H1 (cell line): ENCODE data around the gene PRTN3. TPM values are rescaled to one million over a fixed set of nuclear protein-coding genes. Genes with fewer than 3 reads are reported as not detected.

Experiments
- CTBP2 ChIP-seq: IDR thresholded peaks from 2 replicates; pipeline ENCODE4 v1.7.0; 2011; ENCODE audit warnings: borderline replicate concordance, mild to moderate bottlenecking, moderate library complexity, mixed read lengths, low read length; ENCODE audit not compliant: insufficient read depth, insufficient read length
- PHF8 ChIP-seq: fragments of 200-600 bp; sonication (generic); conservative IDR thresholded peaks from 2 replicates; pipeline ENCODE4 v1.7.1; 2012; ENCODE audit warnings: low read depth, mild to moderate bottlenecking, inconsistent platforms, low read length, moderate library complexity
- SAP30 ChIP-seq: fragments of 300-600 bp; sonication (generic); IDR thresholded peaks from 2 replicates; pipeline ENCODE4 v1.7.1; 2012; ENCODE audit warnings: low read length, moderate library complexity, mild to moderate bottlenecking, inconsistent platforms; ENCODE audit not compliant: insufficient read depth, insufficient replicate concordance
- SIX5 ChIP-seq: IDR thresholded peaks from 2 replicates; pipeline ENCODE4 v1.6.1; 2011; ENCODE audit warnings: mild to moderate bottlenecking, low read depth, low read length
- polyA plus RNA-seq, 7 experiments: library from polyadenylated mRNA; depleted of rRNA in 3 of 7; stranded (reverse) in 5 of 7; unstranded in 2 of 7; fragments of >200 nt in 5 of 7; fragments of 200-250 nt in 2 of 7; gene quantifications; 1 replicate in 5 of 7; 2 replicates in 1 of 7; 4 replicates in 1 of 7; pipeline versions ENCODE4 v1.2.1 to v1.2.3, GENCODE V29; 2011 to 2013; ENCODE audit warnings: missing spikeins in 2 of 7, mixed read lengths in 2 of 7
- total RNA-seq: library from RNA; stranded (reverse); fragmentation: NEBNext Ultra II Directional; extraction: Animal tissue kit (Norgen Biotek cat#: 25700); gene quantifications from 2 replicates; pipeline ENCODE4 v1.2.1, GENCODE V29; 2021

The PRTN3 gene
- total and polyA plus RNA-seq, 2 of the 8 experiments (the other 6 are each of a cell fraction or from before 2014, with no cell fraction given): 0.39 to 2.1 TPM

GRCh38 chr19:797528-798414, 43.0 kb upstream of the PRTN3 start (continued):
- TF ChIP-seq SIX5: no peak
- no peak for TF ChIP-seq SAP30
- TF ChIP-seq CTBP2: no peak
- peak; percentile 78; the same call in 1 of the 2 replicates for TF ChIP-seq PHF8
